HEK293 (cell line): ENCODE results near the gene SFT2D2.

Experiments
- CTCF ChIA-PET: fragments of 350-600 bp; formaldehyde crosslinking; extraction: SDS; loops from one replicate; lab custom pipeline; 2021; ENCODE audit warnings: antibody characterized with exemption; lab: Yijun Ruan, JAX
- POLR2A ChIA-PET: fragments of 300-600 bp; formaldehyde crosslinking; extraction: SDS; loops from one replicate; lab custom pipeline; 2020; ENCODE audit warnings: antibody characterized with exemption, inconsistent platforms; lab: Yijun Ruan, JAX
- H3K27ac ChIP-seq: fragments of 200-500 bp; sonication (Bioruptor generic); 2 replicates; pipeline ENCODE4 v1.5.1; 2014; ENCODE audit warnings: low read depth, low read length, control low read depth, inconsistent platforms; ENCODE audit errors: extremely low read depth
- H3K36me3 ChIP-seq, 2 experiments: fragments of 200-500 bp in 1 of 2; sonication (Bioruptor generic) in 1 of 2; 1 replicate in 1 of 2; 2 replicates in 1 of 2; pipeline ENCODE4 v1.5.1; 2014 to 2017; ENCODE audit warnings: inconsistent platforms in 2 of 2, low read length in 2 of 2; ENCODE audit not compliant: control insufficient read depth in 2 of 2, insufficient read depth in 1 of 2
- H3K4me1 ChIP-seq: fragments of 200-500 bp; sonication (Bioruptor generic); 2 replicates; pipeline ENCODE4 v1.5.1; 2014; ENCODE audit warnings: mild to moderate bottlenecking, low read length, inconsistent platforms; ENCODE audit not compliant: control insufficient read depth, insufficient read depth
- H3K4me3 ChIP-seq: 2 replicates; pipeline ENCODE4 v1.5.1; 2011; ENCODE audit warnings: low read depth, mild to moderate bottlenecking, control low read depth, low read length, moderate library complexity
- H3K9me3 ChIP-seq: fragments of 200-500 bp; sonication (Bioruptor generic); 2 replicates; pipeline ENCODE4 v1.5.1; 2014; ENCODE audit warnings: low read depth, low read length, inconsistent platforms; ENCODE audit not compliant: control insufficient read depth, insufficient read depth
- GLI2 ChIP-seq: fragments of 450-650 bp; formaldehyde crosslinking; IDR thresholded peaks from 2 replicates; pipeline ENCODE4; 2017; ENCODE audit warnings: missing biosample characterization, missing genetic modification characterization, low read depth, borderline replicate concordance
- OSR2 ChIP-seq: fragments of 450-650 bp; formaldehyde crosslinking; IDR thresholded peaks from 2 replicates; pipeline ENCODE4 v1.5.1; 2016; ENCODE audit warnings: missing biosample characterization, missing genetic modification characterization
- SCRT2 ChIP-seq: fragments of 450-650 bp; formaldehyde crosslinking; IDR thresholded peaks from 2 replicates; pipeline ENCODE4 v1.5.1; 2016; ENCODE audit warnings: missing biosample characterization, missing genetic modification characterization
- ZBTB10 ChIP-seq: fragments of 450-650 bp; formaldehyde crosslinking; IDR thresholded peaks from 2 replicates; pipeline ENCODE4 v1.5.1; 2016; ENCODE audit warnings: missing biosample characterization, missing genetic modification characterization
- ZBTB20 ChIP-seq: fragments of 450-650 bp; formaldehyde crosslinking; IDR thresholded peaks from 2 replicates; pipeline ENCODE4 v1.5.1; 2016; ENCODE audit warnings: missing biosample characterization, missing genetic modification characterization
- ZNF10 ChIP-seq: fragments of 450-650 bp; formaldehyde crosslinking; IDR thresholded peaks from 2 replicates; pipeline ENCODE4 v1.5.1; 2017; ENCODE audit warnings: missing biosample characterization, missing genetic modification characterization
- ZNF223 ChIP-seq: fragments of 450-650 bp; formaldehyde crosslinking; IDR thresholded peaks from 2 replicates; pipeline ENCODE4 v1.5.1; 2016; ENCODE audit warnings: missing biosample characterization, missing genetic modification characterization
- ZNF324 ChIP-seq: fragments of 450-650 bp; formaldehyde crosslinking; IDR thresholded peaks from 2 replicates; pipeline ENCODE4 v1.5.1; 2016; ENCODE audit warnings: missing biosample characterization, missing genetic modification characterization
- ZNF37A ChIP-seq: fragments of 450-650 bp; IDR thresholded peaks from 2 replicates; pipeline ENCODE4 v1.5.1; 2018; ENCODE audit warnings: missing biosample characterization, missing genetic modification characterization
- ZNF513 ChIP-seq: fragments of 450-650 bp; IDR thresholded peaks from 2 replicates; pipeline ENCODE4 v1.5.1; 2018; ENCODE audit warnings: missing biosample characterization, missing genetic modification characterization
- ZNF692 ChIP-seq: fragments of 450-650 bp; formaldehyde crosslinking; IDR thresholded peaks from 2 replicates; pipeline ENCODE4 v1.5.1; 2016; ENCODE audit warnings: missing biosample characterization, missing genetic modification characterization
- ZNF747 ChIP-seq: fragments of 450-650 bp; formaldehyde crosslinking; IDR thresholded peaks from 2 replicates; pipeline ENCODE4 v1.5.1; 2016; ENCODE audit warnings: missing biosample characterization, missing genetic modification characterization
- ZNF768 ChIP-seq: fragments of 450-650 bp; formaldehyde crosslinking; IDR thresholded peaks from 2 replicates; pipeline ENCODE4 v1.5.1; 2018; ENCODE audit warnings: missing biosample characterization, mild to moderate bottlenecking, missing genetic modification characterization
- ZNF792 ChIP-seq: fragments of 450-650 bp; formaldehyde crosslinking; IDR thresholded peaks from 2 replicates; pipeline ENCODE4 v1.5.1; 2016; ENCODE audit warnings: missing biosample characterization, missing genetic modification characterization
- ZNF837 ChIP-seq: fragments of 450-650 bp; formaldehyde crosslinking; IDR thresholded peaks from 2 replicates; pipeline ENCODE4 v1.5.1; 2016; ENCODE audit warnings: missing biosample characterization, missing genetic modification characterization
- ZSCAN16 ChIP-seq: fragments of 450-650 bp; formaldehyde crosslinking; IDR thresholded peaks from 2 replicates; pipeline ENCODE4 v1.5.1; 2016; ENCODE audit warnings: missing biosample characterization, missing genetic modification characterization
- TF ChIP-seq, protein P1 (sequence below): fragments of 450-650 bp; formaldehyde crosslinking; IDR thresholded peaks from 2 replicates; pipeline ENCODE4 v1.5.1; 2016; ENCODE audit warnings: missing biosample characterization, missing genetic modification characterization
- TF ChIP-seq, protein P2 (sequence below): fragments of 450-650 bp; formaldehyde crosslinking; IDR thresholded peaks from 2 replicates; pipeline ENCODE4 v1.5.1; 2016; ENCODE audit warnings: missing biosample characterization, missing genetic modification characterization
- TF ChIP-seq, protein P3 (sequence below): fragments of 450-650 bp; formaldehyde crosslinking; IDR thresholded peaks from 2 replicates; pipeline ENCODE4 v1.5.1; 2016; ENCODE audit warnings: missing biosample characterization, missing genetic modification characterization
- TF ChIP-seq, protein P4 (sequence below): fragments of 450-650 bp; formaldehyde crosslinking; IDR thresholded peaks from 2 replicates; pipeline ENCODE4 v1.5.1; 2016; ENCODE audit warnings: missing biosample characterization, missing genetic modification characterization
- TF ChIP-seq, protein P5 (sequence below): fragments of 450-650 bp; formaldehyde crosslinking; IDR thresholded peaks from 2 replicates; pipeline ENCODE4 v1.5.1; 2016; ENCODE audit warnings: missing biosample characterization, missing genetic modification characterization

Gene SFT2D2

GRCh38 chr1:168224991-168225390, 813 bp upstream of the SFT2D2 start:
- Histone ChIP-seq H3K4me1 (peaks cover 8% of the 10 kb centered on the region), H3K9me3 (no peaks in the 10 kb centered on the region), H3K4me3 (no peak overlapping the region), H3K36me3 (peaks cover 0 to 9% of the 10 kb centered on the region in 2 experiments; a peak in 1 of 3 replicates), H3K27ac (no peak overlapping the region)
- ChIA-PET POLR2A (interaction anchor here (0.6 to 0.7 kb wide), 4 partner anchors 20 to 144 kb away, joined by 3 to 5 read pairs (median 4); no protein-coding TSS in a partner anchor), CTCF (interaction anchor here (0.6 to 3.0 kb wide), 2 partner anchors 8 to 10 kb away, joined by 3 to 14 read pairs; no protein-coding TSS in a partner anchor)
- TF ChIP-seq ZNF324 (tag by site-specific recombination) (no peak), ZNF747 (no peak), GLI2 (no peak), ZBTB10 (tag by site-specific recombination) (no peak), ZBTB20 (tag by site-specific recombination) (no peak), ZNF837 (no peak), ZNF37A (tag by site-specific recombination) (no peak), ZNF10 (tag by site-specific recombination) (no peak), ZNF692 (tag by site-specific recombination) (no peak), ZNF768 (tag by site-specific recombination) (no peak), ZNF223 (tag by site-specific recombination) (no peak)
- TF ChIP-seq, protein P1, sequence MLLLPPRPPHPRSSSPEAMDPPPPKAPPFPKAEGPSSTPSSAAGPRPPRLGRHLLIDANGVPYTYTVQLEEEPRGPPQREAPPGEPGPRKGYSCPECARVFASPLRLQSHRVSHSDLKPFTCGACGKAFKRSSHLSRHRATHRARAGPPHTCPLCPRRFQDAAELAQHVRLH (tag by site-specific recombination): no peak
- TF ChIP-seq, protein P2, sequence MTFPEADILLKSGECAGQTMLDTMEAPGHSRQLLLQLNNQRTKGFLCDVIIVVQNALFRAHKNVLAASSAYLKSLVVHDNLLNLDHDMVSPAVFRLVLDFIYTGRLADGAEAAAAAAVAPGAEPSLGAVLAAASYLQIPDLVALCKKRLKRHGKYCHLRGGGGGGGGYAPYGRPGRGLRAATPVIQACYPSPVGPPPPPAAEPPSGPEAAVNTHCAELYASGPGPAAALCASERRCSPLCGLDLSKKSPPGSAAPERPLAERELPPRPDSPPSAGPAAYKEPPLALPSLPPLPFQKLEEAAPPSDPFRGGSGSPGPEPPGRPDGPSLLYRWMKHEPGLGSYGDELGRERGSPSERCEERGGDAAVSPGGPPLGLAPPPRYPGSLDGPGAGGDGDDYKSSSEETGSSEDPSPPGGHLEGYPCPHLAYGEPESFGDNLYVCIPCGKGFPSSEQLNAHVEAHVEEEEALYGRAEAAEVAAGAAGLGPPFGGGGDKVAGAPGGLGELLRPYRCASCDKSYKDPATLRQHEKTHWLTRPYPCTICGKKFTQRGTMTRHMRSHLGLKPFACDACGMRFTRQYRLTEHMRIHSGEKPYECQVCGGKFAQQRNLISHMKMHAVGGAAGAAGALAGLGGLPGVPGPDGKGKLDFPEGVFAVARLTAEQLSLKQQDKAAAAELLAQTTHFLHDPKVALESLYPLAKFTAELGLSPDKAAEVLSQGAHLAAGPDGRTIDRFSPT (tag by site-specific recombination): no peak
- TF ChIP-seq, protein P3, sequence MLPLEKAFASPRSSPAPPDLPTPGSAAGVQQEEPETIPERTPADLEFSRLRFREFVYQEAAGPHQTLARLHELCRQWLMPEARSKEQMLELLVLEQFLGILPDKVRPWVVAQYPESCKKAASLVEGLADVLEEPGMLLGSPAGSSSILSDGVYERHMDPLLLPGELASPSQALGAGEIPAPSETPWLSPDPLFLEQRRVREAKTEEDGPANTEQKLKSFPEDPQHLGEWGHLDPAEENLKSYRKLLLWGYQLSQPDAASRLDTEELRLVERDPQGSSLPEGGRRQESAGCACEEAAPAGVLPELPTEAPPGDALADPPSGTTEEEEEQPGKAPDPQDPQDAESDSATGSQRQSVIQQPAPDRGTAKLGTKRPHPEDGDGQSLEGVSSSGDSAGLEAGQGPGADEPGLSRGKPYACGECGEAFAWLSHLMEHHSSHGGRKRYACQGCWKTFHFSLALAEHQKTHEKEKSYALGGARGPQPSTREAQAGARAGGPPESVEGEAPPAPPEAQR: no peak
- TF ChIP-seq, protein P4, sequence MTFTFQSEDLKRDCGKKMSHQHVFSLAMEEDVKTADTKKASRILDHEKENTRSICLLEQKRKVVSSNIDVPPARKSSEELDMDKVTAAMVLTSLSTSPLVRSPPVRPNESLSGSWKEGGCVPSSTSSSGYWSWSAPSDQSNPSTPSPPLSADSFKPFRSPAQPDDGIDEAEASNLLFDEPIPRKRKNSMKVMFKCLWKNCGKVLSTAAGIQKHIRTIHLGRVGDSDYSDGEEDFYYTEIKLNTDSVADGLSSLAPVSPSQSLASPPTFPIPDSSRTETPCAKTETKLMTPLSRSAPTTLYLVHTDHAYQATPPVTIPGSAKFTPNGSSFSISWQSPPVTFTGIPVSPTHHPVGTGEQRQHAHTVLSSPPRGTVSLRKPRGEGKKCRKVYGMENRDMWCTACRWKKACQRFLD (tag by site-specific recombination): no peak

GRCh38 chr1:168227620-168228019, 1.8 kb downstream of the SFT2D2 start:
- ChIA-PET CTCF (interaction anchor here (0.7 to 0.8 kb wide), 3 partner anchors 115 to 289 kb away, joined by 3 read pairs; no protein-coding TSS in a partner anchor), POLR2A (no interaction called here)
- no peak overlapping the region for H3K27ac ChIP-seq
- no peak overlapping the region; the same call in none of the 2 replicates for H3K4me3 ChIP-seq
- peaks cover 8% of the 10 kb centered on the region for H3K4me1 ChIP-seq
- peaks cover 0 to 32% of the 10 kb centered on the region in 2 experiments; a peak in 1 of 3 replicates for H3K36me3 ChIP-seq
- H3K9me3 ChIP-seq: no peaks in the 10 kb centered on the region
- TF ChIP-seq ZNF10 (tag by site-specific recombination) (peak; percentile 96), ZNF513 (tag by site-specific recombination) (no peak), ZNF792 (tag by site-specific recombination) (no peak), SCRT2 (tag by site-specific recombination) (0 out of 2 replicates have a peak, but pooled peaks have one; percentile 16), ZSCAN16 (no peak), OSR2 (tag by site-specific recombination) (peak; percentile 7; the same call in 1 of the 2 replicates)
- TF ChIP-seq, protein P5, sequence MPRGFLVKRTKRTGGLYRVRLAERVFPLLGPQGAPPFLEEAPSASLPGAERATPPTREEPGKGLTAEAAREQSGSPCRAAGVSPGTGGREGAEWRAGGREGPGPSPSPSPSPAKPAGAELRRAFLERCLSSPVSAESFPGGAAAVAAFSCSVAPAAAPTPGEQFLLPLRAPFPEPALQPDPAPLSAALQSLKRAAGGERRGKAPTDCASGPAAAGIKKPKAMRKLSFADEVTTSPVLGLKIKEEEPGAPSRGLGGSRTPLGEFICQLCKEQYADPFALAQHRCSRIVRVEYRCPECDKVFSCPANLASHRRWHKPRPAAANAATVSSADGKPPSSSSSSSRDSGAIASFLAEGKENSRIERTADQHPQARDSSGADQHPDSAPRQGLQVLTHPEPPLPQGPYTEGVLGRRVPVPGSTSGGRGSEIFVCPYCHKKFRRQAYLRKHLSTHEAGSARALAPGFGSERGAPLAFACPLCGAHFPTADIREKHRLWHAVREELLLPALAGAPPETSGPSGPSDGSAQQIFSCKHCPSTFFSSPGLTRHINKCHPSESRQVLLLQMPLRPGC (tag by site-specific recombination): 0 out of 2 replicates have a peak, but pooled peaks have one; percentile 7
